HG03571 (cell line): Measurements from ENCODE around the gene UNC5A.

Experiments
- ATAC-seq: cut with Tn5 transposase; IDR thresholded peaks from one replicate; pipeline ENCODE4 v1.9.1; 2021; ENCODE audit not compliant: unreplicated experiment

Gene UNC5A

DNA sequence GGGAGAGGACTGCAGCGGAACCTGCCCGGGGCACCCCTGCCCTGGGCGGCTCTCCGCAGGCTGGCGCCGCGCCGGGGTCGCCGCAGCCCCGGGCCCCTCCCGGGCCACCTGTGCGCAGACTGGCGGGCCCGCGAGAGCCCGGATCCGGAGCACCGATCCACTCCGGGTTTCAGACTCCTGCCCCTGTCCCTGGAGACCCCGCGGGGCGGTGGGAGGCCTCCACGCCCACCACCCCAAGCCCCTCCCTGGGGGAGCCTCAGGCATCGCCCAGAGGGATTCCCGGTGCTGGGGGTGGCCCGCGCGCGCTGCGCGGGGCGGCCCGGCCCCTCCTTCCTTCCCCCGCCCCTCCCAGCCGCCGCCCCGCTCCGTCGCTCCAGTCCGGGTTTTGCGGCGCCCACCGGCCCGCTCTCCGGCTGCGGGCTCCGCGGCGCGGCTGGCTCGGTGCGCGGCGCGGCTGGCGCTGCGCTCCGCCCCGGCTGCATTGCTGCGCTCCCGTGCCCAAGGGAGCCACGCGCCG is at the start of gene UNC5A:
TSS of gene UNC5A (plus strand) at position 479 of the 517 bp plus-strand sequence. CDS start 192 bp downstream, outside the sequence.
- no peak for ATAC-seq

GRCh38 chr5:176761755-176762154 is 48.6 kb upstream of the UNC5A start:
- ATAC-seq = no peak

- no peak for ATAC-seq
These were observed 47.9 kb upstream of the UNC5A start for GRCh38 chr5:176762489-176762888.

- no peak for ATAC-seq
These were observed 44.7 kb upstream of the UNC5A start for GRCh38 chr5:176765687-176766086.

- ATAC-seq = no peak
These were observed 42.0 kb upstream of the UNC5A start for GRCh38 chr5:176768174-176768970.

DNA sequence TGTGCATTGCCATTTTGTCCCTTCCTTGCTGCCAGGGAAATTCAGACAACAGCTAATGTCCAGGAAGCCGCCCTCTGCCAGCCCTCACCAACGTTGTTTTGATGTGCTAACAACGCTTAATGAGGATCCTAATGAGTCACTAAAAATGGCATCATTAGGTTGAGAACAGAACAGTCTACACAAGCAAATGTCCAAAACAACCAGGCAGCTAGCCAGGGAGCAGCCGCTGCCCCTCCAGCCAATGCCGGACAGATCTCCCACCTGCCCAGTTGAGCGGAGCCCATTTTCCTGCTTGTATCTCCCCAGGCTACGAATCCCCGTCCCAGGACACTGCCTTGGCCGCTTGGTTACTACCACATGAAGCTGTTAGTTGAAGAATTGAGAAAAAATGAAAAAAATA is 40.4 kb upstream of the UNC5A start:
- ATAC-seq = no peak

DNA sequence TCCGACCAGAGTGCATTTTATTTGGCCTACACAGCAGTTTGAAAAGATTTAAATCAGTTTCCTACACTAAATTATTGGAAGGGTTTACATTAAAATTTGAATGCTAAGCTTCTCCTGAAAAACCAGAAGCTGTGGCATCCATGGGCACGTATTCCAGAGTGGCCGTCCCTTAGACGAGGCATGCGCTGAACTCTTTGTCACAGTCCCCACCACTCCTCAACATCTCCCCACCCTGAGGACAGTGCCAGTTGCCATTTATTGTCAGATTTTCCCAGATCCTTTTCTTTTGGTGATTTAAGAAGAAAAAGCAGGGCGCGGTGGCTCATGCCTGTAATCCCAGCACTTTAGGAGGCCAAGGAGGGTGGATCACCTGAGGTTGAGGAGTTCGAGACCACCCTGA is 39.9 kb upstream of the UNC5A start:
- no peak for ATAC-seq

GRCh38 chr5:176771102-176771845 is 39.1 kb upstream of the UNC5A start:
- ATAC-seq = no peak

DNA sequence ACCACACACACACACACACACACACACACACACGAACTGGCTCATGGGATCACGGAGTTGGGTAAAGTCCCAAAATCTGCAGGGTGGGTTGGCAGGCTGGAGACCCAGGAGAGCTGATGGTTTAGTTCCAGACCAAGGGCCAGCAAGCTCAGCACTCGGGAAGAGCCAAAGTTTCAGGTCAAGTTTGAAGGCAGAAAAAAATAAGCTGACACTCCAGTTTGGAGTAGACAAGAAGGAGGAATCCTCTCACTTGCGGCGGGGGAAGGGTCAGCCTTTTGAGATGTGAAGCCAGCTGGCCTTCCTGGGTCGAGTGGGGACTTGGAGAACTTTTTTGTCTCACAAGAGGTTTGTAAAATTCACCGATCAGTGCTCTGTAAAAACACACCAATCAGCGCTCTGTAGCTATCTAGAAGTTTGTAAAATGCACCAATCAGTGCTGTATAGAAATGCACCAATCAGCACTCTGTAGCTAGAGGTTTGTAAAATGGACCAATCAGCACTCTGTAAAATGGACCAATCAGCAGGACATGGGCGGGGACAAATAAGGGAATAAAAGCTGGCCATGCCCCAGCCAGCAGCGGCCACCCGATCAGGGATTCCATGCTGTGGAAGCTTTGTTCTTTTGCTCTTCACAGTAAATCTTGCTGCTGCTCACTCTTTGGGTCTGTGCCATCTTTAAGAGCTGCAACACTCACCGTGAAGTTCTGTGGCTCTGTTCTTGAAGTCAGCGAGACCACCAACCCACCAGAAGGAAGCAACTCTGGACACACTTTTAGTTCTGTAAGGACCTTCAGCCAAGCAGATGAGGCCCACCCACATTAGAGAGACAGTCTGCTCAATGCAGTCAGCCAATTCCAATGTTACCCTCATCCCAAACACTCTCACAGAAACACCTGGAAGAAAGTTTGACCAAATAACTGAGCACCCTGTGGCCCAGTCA is 37.8 kb upstream of the UNC5A start:
- no peak for ATAC-seq

DNA sequence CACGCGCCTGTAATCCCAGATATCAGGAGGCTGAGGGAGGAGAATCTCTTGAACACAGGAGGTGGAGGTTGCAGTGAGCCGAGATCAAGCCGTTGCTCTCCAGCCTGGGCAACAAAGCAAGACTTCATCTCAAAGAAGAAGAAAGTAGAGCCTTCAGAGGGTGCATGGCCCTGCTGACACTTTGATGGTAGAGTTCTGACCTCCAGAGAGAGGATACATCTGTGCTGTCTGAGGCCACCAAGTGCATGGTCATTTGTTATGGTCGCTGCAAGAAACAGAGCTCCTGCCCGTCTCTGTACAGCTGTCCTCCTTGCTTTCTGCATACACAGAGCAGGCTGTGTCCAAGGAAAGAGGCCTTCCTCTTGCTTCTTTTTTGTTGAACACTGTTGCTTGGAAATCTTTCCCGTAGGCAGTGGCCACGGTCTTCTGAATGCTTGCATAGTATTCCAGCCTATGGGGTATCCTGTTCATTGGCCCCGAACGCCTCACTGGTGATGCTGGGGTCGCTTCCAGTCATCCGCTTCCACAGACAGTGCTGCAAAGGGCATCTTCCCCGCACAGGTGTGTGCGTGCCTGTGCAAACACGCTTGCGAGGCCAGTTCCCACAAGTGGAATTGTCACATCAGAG is 36.8 kb upstream of the UNC5A start:
- ATAC-seq = no peak

GRCh38 chr5:176774216-176775171 is 35.9 kb upstream of the UNC5A start:
- no peak for ATAC-seq

GRCh38 chr5:176775409-176775808 is 35.0 kb upstream of the UNC5A start:
- ATAC-seq = no peak

GRCh38 chr5:176776141-176776865 is 34.1 kb upstream of the UNC5A start:
- no peak for ATAC-seq

DNA sequence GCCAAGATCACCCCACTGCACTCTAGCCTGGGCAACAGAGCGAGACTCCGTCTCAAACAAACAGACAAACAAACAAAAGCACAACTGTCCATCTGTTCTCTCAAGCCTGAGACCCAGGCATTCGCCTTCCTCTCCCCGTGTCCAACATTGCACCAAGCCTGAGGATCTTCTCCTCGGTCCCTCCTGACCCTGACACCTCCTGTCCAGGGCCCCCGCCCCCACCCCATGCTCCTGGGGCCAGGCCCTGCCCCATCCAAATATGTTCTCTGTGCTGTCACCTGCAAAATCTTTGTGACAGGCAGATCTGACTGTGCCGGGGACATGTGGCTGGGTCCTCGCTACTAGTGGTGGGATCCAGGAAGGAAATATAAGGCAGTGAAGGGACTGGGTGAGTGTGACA is 33.4 kb upstream of the UNC5A start:
- ATAC-seq = no peak

GRCh38 chr5:176778921-176779465 is 31.4 kb upstream of the UNC5A start:
- ATAC-seq = no peak

DNA sequence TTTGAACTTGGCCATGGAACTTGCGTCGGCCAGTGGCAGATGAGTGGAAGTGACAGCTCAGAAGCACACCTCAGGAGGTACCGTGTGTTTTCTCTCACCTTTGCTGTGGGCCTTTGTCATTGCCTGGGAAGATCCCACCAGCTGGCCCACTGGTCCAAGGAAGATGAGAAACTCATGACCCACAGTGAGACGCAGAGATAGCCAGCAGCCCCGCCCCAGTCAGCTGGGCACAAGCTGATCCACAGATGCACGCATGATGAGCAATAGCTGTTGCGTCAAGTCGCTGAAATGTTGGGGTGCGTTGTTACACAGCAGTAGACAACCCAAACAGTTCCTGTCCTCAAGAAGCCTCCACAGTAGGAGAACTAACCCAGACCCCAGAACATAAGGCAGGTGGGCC is 30.8 kb upstream of the UNC5A start:
- ATAC-seq = no peak

DNA sequence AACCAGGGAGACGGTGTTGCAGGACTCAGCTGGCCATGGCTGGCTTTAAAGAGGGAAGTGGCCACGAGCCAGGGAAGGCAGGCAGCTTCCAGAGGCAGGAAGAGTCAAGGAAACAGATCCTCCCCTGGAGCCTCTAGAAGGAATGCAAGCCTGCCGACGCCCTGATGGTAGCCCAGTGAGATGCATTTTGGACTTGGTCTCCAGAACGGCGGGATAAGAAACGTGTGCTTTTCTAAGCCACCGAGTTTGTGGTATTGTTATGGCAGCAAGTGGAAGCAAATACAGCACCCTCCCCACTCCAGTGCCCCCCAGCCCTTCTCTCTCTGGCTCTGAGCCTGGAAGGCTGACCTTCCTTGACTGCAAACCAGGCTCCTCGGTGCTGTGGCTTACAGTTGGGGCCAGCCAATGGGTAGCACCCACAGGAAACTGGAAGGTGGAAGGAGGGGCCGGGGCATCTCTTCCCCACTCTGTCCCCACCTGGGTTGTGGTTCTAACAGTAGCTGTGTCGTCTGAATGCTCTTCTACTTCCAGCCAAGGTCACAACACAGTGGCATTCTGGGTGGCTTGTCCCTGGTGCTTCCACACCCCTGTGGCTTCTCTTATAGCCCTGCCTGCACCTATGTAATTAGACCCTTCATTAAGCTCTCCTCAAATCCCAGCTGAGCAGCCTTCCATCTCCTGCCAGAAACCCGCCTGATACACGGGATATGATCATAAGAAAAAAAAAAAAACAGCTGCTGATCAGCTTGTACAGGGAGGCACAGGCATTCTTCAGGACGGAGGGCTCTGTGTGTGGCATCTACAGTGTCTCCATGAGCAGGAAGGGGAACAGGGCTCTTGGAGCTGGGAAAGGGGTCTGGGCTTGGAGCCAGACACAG is 29.9 kb upstream of the UNC5A start:
- no peak for ATAC-seq

DNA sequence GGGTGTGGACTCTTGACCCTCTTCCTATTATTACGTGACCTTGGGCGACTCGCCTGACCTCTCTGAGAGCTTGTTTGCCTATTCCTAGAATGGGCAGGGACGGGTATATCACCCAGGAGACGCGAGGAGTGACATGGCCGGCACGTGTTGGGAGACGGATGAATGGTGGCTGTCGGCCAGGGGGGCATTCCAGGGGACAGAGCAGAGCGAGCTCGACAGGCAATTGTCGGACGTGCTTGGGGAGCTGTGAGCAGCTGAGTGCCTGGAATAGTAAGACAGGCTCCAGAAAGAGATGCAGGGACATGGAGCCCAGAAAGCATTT is 29.3 kb upstream of the UNC5A start:
- no peak for ATAC-seq
